Muscle of arm (tissue), 12 donors: Measurements from ENCODE around the gene DUSP11. TPM values are rescaled to one million over a fixed set of nuclear protein-coding genes. Genes with fewer than 3 reads are reported as not detected.
"Not testable (repeated sequence)": the region's sequence is repeated elsewhere in the genome, so short reads cannot be mapped to it uniquely, and the experiment has no call there.

ENCODE experiments used
- DNase-seq: peaks from one replicate; pipeline ENCODE4 v3.0.0-alpha.2; 2013
- polyA plus RNA-seq, 12 donors: library from polyadenylated mRNA; unstranded; fragments of 120-200 nt; gene quantifications; one replicate each; pipeline ENCODE4 v1.2.1, GENCODE V29; 2013; ENCODE audit not compliant: insufficient read length in 12 of 12

DUSP11 gene
- polyA plus RNA-seq, 12 donors: 16.8 to 29.1 (median 21.1) TPM; not detected in 1

GRCh38 chr2:73726657-73727056 lies 53.2 kb downstream of the DUSP11 start:
- DNase-seq: not testable (repeated sequence)

- no peak for DNase-seq
Observed at GRCh38 chr2:73718851-73719621, 60.9 kb downstream of the DUSP11 start.

GRCh38 chr2:73718421-73718820 lies 61.5 kb downstream of the DUSP11 start:
- no peak for DNase-seq

- not testable (repeated sequence) for DNase-seq
Observed at GRCh38 chr2:73717695-73718094, 62.2 kb downstream of the DUSP11 start.

- no peak for DNase-seq
Observed at GRCh38 chr2:73717251-73717606, 62.7 kb downstream of the DUSP11 start.

- no peak for DNase-seq
Observed at GRCh38 chr2:73716543-73717250, 63.2 kb downstream of the DUSP11 start.

GRCh38 chr2:73714091-73714490 lies 65.8 kb downstream of the DUSP11 start:
- no peak for DNase-seq

Other genes with a start within 250 kb of the DUSP11 start
- under 1 TPM in 9 of 12 donors, not detected in 3; 0.19 to 0.60 (median 0.33) TPM for gene NAT8, start 137.7 kb downstream of the DUSP11 start, polyA plus RNA-seq
- gene TPRKB, start 42.8 kb downstream of the DUSP11 start, polyA plus RNA-seq: 10 to 100 TPM in 11 of 12 donors, not detected in 1; 33.8 to 54.8 (median 50.7) TPM
- not detected for gene C2orf78, start 4.1 kb upstream of the DUSP11 start, polyA plus RNA-seq
- 10 to 100 TPM in 11 of 12 donors, not detected in 1; 20.9 to 52.3 (median 46.7) TPM for gene STAMBP, start 48.9 kb upstream of the DUSP11 start, polyA plus RNA-seq
- gene ACTG2, start 112.9 kb upstream of the DUSP11 start, polyA plus RNA-seq: 100 to 1,000 TPM in 1 of 12 donors, 1 to 10 TPM in 10, not detected in 1; 3.1 to 200 (median 5.0) TPM
- gene DGUOK, start 146.8 kb upstream of the DUSP11 start, polyA plus RNA-seq: 10 to 100 TPM in 11 of 12 donors, not detected in 1; 12.0 to 54.1 (median 40.2) TPM
- 10 to 100 TPM in 5 of 12 donors, 1 to 10 TPM in 6, not detected in 1; 7.8 to 17.3 (median 9.6) TPM for gene TET3, start 204.8 kb upstream of the DUSP11 start, polyA plus RNA-seq